NT2/D1 (cell line): ENCODE results near the gene PDZD8.
A peak's percentile ranks its signal among the peaks of the same experiment; 100 is the strongest.
"Not testable (repeated sequence)": the region's sequence is repeated elsewhere in the genome, so short reads cannot be mapped to it uniquely, and the experiment has no call there.

ENCODE experiments used
- DNase-seq: peaks from one replicate; pipeline ENCODE4 v3.0.0-alpha.2; 2011; ENCODE audit warnings: low read depth, low spot score
- H3K27me3 ChIP-seq: 2 replicates; pipeline ENCODE4 v1.6.0; 2011; ENCODE audit warnings: mild to moderate bottlenecking; ENCODE audit not compliant: insufficient read length, insufficient read depth
- H3K36me3 ChIP-seq: 2 replicates; pipeline ENCODE4 v1.6.1; 2011; ENCODE audit warnings: mild to moderate bottlenecking, low read length, mixed read lengths; ENCODE audit not compliant: insufficient read depth, insufficient read length
- H3K4me1 ChIP-seq: 2 replicates; pipeline ENCODE4 v1.5.1; 2011; ENCODE audit not compliant: insufficient read depth, insufficient read length
- H3K4me3 ChIP-seq: 2 replicates; pipeline ENCODE4 v1.5.1; 2011; ENCODE audit warnings: low read depth; ENCODE audit not compliant: insufficient read length
- H3K9ac ChIP-seq: 2 replicates; pipeline ENCODE4 v1.6.0; 2011; ENCODE audit warnings: low read depth; ENCODE audit not compliant: insufficient read length
- H3K9me3 ChIP-seq: 2 replicates; pipeline ENCODE4 v1.5.1; 2011; ENCODE audit warnings: mild to moderate bottlenecking, low read length; ENCODE audit not compliant: insufficient read depth
- SUZ12 ChIP-seq: IDR thresholded peaks from 2 replicates; pipeline ENCODE4 v1.6.1; 2011; ENCODE audit not compliant: insufficient read length, insufficient read depth; ENCODE audit errors: extremely low read depth
- YY1 ChIP-seq: IDR thresholded peaks from 2 replicates; pipeline ENCODE4 v1.6.1; 2011; ENCODE audit not compliant: insufficient read length, insufficient read depth
- ZNF274 ChIP-seq: IDR thresholded peaks from 2 replicates; pipeline ENCODE4 v1.6.1; 2011; ENCODE audit warnings: mild to moderate bottlenecking, low read depth, low read length

Gene PDZD8

DNA sequence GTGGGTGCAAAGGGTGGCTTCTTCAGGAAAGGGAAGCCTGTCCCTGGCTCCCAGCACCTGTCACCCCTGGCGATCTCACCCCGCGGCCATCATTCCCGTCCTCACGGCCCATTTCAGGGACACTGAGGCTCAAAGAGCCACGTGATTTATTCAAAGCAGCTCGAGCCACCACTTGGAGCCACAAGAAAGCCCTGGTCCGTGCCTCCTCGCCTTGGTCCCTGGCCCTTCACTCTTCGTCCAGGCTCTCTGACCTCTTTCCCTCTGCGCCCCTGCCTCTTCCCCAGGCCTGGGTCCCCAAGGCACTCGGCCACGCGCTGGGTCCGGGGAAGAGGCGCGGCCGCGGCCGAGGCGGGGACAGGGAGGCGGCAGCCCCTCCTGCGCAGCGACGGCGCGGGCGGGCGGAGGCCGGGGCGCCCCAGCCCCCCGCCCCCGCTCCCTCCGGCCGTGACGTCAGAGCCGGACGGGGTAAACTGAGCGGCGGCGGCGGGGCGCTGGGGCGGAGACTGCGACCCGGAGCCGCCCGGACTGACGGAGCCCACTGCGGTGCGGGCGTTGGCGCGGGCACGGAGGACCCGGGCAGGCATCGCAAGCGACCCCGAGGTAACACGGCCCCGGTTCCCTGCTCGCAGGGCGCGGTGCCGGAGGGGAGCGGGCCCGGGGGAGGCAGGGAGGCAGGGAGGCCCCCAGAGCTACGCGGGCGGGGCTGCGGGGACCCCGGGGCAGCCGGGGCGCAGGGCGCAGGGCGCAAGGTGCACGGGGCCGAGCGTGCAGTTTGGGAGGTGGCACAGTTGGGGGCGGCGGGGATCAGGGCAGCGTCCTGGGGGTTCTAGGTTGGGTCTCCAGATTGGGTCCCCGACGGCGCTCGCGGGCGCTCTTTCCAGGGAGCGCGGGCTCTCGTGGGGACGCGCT lies 134.4 kb downstream of the PDZD8 start, which contains the start of gene SLC18A2:
SLC18A2 (plus strand) TSS at position 494 of the 909 bp plus-strand sequence. CDS start 580 bp downstream, outside the sequence.
- peaks cover 4% of the 10 kb centered on the region for H3K4me1 ChIP-seq
- DNase-seq, result no peak
- H3K27me3 ChIP-seq, result peaks cover 50% of the 10 kb centered on the region
- H3K36me3 ChIP-seq, result no peaks in the 10 kb centered on the region
- TF ChIP-seq YY1 (no peak), ZNF274 (no peak), SUZ12 (no peak)
- peak within 1 kb of the TSS; percentile 32 for H3K9ac ChIP-seq
- no peaks in the 10 kb centered on the region for H3K9me3 ChIP-seq
- H3K4me3 ChIP-seq, result peak within 1 kb of the TSS; percentile 43

DNA sequence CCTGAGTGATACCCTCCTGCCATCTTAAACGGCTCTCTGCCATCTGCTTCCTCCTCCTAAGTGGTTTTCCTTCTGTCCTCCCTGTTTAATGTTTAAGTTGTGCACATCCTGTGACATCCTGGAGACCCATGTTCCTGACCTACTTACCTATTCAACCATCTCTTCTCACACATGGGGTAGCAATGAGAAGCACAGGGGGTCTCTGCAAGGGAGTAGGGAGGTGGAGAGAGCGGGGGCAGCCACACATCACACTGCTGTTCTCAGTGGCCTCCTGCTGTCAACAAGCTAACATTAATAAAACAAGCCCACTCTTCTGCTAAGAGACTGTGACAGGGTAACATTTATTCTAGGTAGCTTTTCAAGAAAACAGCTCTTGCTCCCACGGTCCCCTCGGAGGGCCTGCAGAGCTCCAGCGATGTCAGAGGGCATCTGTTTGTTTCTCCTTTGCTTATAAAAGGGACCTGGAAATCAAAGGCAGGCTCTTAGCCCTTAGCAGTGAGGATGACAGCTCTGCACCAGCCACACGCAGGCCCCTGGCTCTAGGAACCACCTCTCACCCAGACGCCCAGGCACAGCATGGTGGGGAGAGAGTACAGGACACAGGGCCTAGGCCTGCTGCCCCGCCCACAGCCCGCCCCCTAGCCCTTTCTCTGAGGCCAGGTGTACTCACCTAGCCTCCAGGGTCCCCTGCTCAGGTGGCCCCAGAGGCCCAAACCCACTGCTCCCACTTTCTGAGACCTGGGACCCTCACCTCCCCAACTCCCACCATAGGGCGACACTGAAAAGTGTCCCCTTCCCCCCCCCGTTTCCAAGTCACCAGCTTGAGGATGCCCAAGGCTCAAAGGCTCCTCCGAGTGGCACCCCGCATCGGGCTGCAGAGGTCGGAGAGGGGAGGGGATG lies 135.3 kb downstream of the PDZD8 start:
- Histone ChIP-seq H3K9ac (no peak overlapping the region), H3K4me3 (peak overlapping the region; percentile 43), H3K4me1 (peaks cover 4% of the 10 kb centered on the region), H3K27me3 (peaks cover 50% of the 10 kb centered on the region), H3K36me3 (no peaks in the 10 kb centered on the region), H3K9me3 (no peaks in the 10 kb centered on the region)
- TF ChIP-seq ZNF274 (no peak), YY1 (no peak), SUZ12 (no peak)
- DNase-seq, result no peak

DNA sequence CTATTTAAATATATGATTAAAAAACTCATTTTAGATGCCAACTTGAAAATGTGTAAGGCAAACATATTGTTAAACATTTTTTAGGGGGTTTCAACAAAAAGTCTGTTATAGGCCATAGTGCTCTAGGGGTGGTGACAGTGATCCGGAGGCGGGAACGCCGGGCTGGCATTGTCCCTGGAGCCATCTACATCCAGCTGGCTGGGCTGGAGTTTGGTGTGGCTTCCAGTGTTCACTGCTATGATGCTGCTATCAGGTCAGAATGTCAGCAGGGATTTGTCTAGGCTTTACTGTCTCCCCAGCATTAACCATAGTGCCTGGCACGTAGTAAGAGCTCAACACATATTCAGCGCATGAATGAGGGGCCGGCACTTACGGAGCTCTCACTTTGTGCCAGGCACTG lies 136.2 kb downstream of the PDZD8 start:
- no peak overlapping the region for H3K9ac ChIP-seq
- peaks cover 43% of the 10 kb centered on the region for H3K27me3 ChIP-seq
- peaks cover 4% of the 10 kb centered on the region for H3K4me1 ChIP-seq
- DNase-seq, result no peak
- H3K36me3 ChIP-seq, result no peaks in the 10 kb centered on the region
- H3K9me3 ChIP-seq, result no peaks in the 10 kb centered on the region
- H3K4me3 ChIP-seq, result no peak overlapping the region
- TF ChIP-seq SUZ12 (no peak), YY1 (no peak), ZNF274 (no peak)

DNA sequence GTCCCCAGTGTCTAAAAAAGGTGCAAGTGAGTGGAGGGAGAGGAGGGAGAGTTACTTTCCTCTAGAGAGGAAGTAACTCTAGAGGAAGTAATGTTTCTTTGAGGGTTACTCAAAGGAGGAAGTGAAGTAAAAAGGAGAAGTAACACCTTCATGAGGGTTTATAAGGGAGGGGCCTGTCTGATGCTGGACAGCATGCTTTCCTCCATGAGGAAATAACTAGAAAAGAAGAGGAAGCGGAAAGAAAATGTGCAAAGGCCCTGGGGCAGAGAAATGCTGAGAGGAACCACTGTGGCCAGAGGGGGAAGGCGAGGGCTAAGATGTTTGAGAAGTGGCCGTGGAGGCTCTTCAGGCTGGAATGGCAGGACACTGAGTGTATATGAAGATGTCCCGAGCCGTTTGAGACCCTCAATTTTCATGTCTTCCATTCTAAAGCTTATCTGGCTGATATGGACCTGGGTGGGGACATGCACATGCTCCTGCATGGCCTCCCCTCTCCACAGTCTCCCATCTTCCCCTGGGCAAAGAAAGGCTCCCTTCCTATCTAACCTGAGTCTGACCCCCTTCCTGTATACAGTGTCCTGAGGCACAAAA lies 137.7 kb downstream of the PDZD8 start:
- Histone ChIP-seq H3K36me3 (no peaks in the 10 kb centered on the region), H3K27me3 (peaks cover 30% of the 10 kb centered on the region), H3K9me3 (no peaks in the 10 kb centered on the region), H3K9ac (no peak overlapping the region), H3K4me3 (no peak overlapping the region), H3K4me1 (peaks cover 4% of the 10 kb centered on the region)
- DNase-seq, result no peak
- TF ChIP-seq YY1 (no peak), ZNF274 (no peak), SUZ12 (no peak)

DNA sequence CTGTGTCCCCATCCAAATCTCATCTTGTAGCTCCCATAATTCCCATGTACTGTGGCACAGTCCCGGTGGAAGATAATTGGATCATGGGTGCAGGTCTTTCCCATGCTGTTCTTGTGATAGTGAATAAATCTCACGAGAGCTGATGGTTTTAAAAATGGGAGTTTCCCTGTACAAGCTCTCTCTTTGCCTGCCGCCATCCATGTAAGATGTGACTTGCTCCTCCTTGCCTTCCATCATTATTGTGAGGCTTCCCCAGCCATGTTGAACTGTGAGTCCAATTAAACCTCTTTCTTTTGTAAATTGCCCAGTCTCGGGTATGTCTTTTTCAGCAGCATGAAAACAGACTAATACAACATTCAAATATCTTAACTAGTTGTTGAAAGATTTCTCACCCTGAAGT lies 145.1 kb downstream of the PDZD8 start:
- H3K9me3 ChIP-seq, H3K9ac ChIP-seq, H3K4me1 ChIP-seq, DNase-seq, H3K27me3 ChIP-seq, H3K36me3 ChIP-seq, H3K4me3 ChIP-seq: not testable (repeated sequence)

DNA sequence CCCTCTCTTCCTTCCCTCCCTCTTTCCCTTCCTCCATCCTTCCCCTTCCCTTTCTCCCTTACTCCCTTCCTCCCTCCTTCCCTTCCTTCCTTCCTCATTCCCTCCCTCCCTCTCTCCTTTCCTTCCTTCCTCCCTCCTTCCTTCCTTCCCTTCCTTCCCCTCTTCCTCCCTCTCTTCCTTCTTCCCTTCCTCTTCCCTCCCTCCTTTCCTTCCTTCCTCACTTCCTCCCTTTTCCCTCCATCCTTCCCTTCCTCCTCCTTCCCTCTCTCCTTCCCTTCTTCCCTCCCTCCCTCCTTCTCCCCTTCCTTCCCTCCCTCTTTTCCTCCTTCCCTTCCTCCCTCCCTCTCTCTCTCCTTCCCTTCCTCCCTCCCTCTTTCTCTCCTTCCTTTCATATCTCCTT lies 147.0 kb downstream of the PDZD8 start:
- no peak for TF ChIP-seq ZNF274
- no peak for TF ChIP-seq YY1
- no peak for TF ChIP-seq SUZ12
- Histone ChIP-seq H3K4me3 (no peak overlapping the region), H3K36me3 (no peaks in the 10 kb centered on the region), H3K9me3 (peaks cover 12% of the 10 kb centered on the region; the same call in 1 of the 2 replicates), H3K4me1 (peaks cover 2% of the 10 kb centered on the region), H3K27me3 (no peaks in the 10 kb centered on the region), H3K9ac (no peak overlapping the region)
- no peak for DNase-seq
